HepG2 (cell line): ENCODE data around the gene CDH13. TPM values are rescaled to one million over a fixed set of nuclear protein-coding genes. Genes with fewer than 3 reads are reported as not detected.
A peak's percentile ranks its signal among the peaks of the same experiment; 100 is the strongest.

ENCODE experiments used
- ARNT ChIP-seq: fragments of 450-650 bp; IDR thresholded peaks from 2 replicates; pipeline ENCODE4 v1.6.1; 2017
- CERS6 ChIP-seq: sonication (generic); formaldehyde crosslinking; IDR thresholded peaks from 2 replicates; pipeline ENCODE4 v1.5.0; 2020; ENCODE audit warnings: missing genetic modification reagents
- CREB3 ChIP-seq: sonication (generic); formaldehyde crosslinking; IDR thresholded peaks from 2 replicates; pipeline ENCODE4 v1.5.0; 2020; ENCODE audit warnings: missing genetic modification reagents
- FOXK2 ChIP-seq: fragments of 450-650 bp; IDR thresholded peaks from 2 replicates; pipeline ENCODE4 v1.6.1; 2016
- HOXA7 ChIP-seq: sonication (generic); formaldehyde crosslinking; IDR thresholded peaks from 2 replicates; pipeline ENCODE4 v1.8.1; 2022; ENCODE audit warnings: mild to moderate bottlenecking, missing genetic modification reagents, moderate library complexity
- MEF2D ChIP-seq: sonication (generic); formaldehyde crosslinking; IDR thresholded peaks from 2 replicates; pipeline ENCODE4 v1.5.1; 2020; ENCODE audit warnings: mild to moderate bottlenecking, missing genetic modification reagents
- NBN ChIP-seq: fragments of 450-650 bp; conservative IDR thresholded peaks from 2 replicates; pipeline ENCODE4 v1.6.1; 2017
- PHF20 ChIP-seq: sonication (generic); formaldehyde crosslinking; IDR thresholded peaks from 2 replicates; pipeline ENCODE4 v1.5.0; 2020; ENCODE audit warnings: mild to moderate bottlenecking, missing genetic modification reagents
- SIX1 ChIP-seq: sonication (generic); formaldehyde crosslinking; IDR thresholded peaks from 2 replicates; pipeline ENCODE4 v1.4.0; 2020; ENCODE audit warnings: missing genetic modification reagents, borderline replicate concordance
- SRSF1 ChIP-seq: fragments of 200-400 bp; formaldehyde crosslinking; optimal IDR thresholded peaks from 2 replicates; pipeline ENCODE3; 2017; ENCODE audit warnings: mild to moderate bottlenecking, low read depth, low read length, moderate library complexity
- TBL1XR1 ChIP-seq: fragments of 150-350 bp; IDR thresholded peaks from 2 replicates; pipeline ENCODE4 v1.6.1; 2014; ENCODE audit warnings: borderline replicate concordance, low read length; ENCODE audit not compliant: partially characterized antibody
- TRAFD1 ChIP-seq: sonication (generic); formaldehyde crosslinking; IDR thresholded peaks from 2 replicates; pipeline ENCODE4 v1.5.1; 2020; ENCODE audit warnings: missing genetic modification reagents, mild to moderate bottlenecking, borderline replicate concordance
- TRIM24 ChIP-seq: sonication (generic); formaldehyde crosslinking; IDR thresholded peaks from 2 replicates; pipeline ENCODE4 v1.8.0; 2022; ENCODE audit warnings: mild to moderate bottlenecking, missing genetic modification reagents
- ZBTB3 ChIP-seq: sonication (generic); formaldehyde crosslinking; IDR thresholded peaks from 2 replicates; pipeline ENCODE4 v1.4.0; 2020; ENCODE audit warnings: low read depth, mild to moderate bottlenecking, moderate library complexity, missing genetic modification reagents, borderline replicate concordance
- ZEB1 ChIP-seq: IDR thresholded peaks from 2 replicates; pipeline ENCODE4 v1.6.1; 2012; ENCODE audit warnings: mild to moderate bottlenecking, low read depth, inconsistent platforms; ENCODE audit not compliant: insufficient replicate concordance
- ZMYM3 ChIP-seq: sonication (generic); formaldehyde crosslinking; IDR thresholded peaks from 2 replicates; pipeline ENCODE4 v1.5.1; 2020; ENCODE audit warnings: mild to moderate bottlenecking, missing genetic modification reagents
- ZNF24 ChIP-seq: fragments of 450-650 bp; IDR thresholded peaks from 2 replicates; pipeline ENCODE4 v1.6.1; 2017; ENCODE audit warnings: antibody characterized with exemption, mild to moderate bottlenecking
- ZNF260 ChIP-seq: sonication (generic); formaldehyde crosslinking; IDR thresholded peaks from 2 replicates; pipeline ENCODE4 v1.4.0; 2020; ENCODE audit warnings: missing genetic modification reagents, low read depth, mild to moderate bottlenecking, borderline replicate concordance
- ZNF326 ChIP-seq: sonication (generic); formaldehyde crosslinking; IDR thresholded peaks from 2 replicates; pipeline ENCODE4 v1.4.0; 2020; ENCODE audit warnings: missing genetic modification reagents, borderline replicate concordance
- ZNF331 ChIP-seq: sonication (generic); formaldehyde crosslinking; IDR thresholded peaks from 2 replicates; pipeline ENCODE4 v1.4.0; 2020; ENCODE audit warnings: missing genetic modification reagents
- ZNF7 ChIP-seq: IDR thresholded peaks from 2 replicates; pipeline ENCODE4 v1.6.1; 2016; ENCODE audit warnings: missing biosample characterization, missing genetic modification reagents
- ZNF703 ChIP-seq: sonication (generic); formaldehyde crosslinking; IDR thresholded peaks from 2 replicates; pipeline ENCODE4 v1.5.1; 2020; ENCODE audit warnings: missing genetic modification reagents, mild to moderate bottlenecking, moderate library complexity, borderline replicate concordance
- ZNF766 ChIP-seq: sonication (generic); formaldehyde crosslinking; IDR thresholded peaks from 2 replicates; pipeline ENCODE4 v1.5.0; 2020; ENCODE audit warnings: missing genetic modification reagents, borderline replicate concordance
- ZNF770 ChIP-seq: sonication (generic); formaldehyde crosslinking; IDR thresholded peaks from 2 replicates; pipeline ENCODE4 v1.5.0; 2020; ENCODE audit warnings: mild to moderate bottlenecking, missing genetic modification reagents
- ZSCAN12 ChIP-seq: sonication (generic); formaldehyde crosslinking; IDR thresholded peaks from 2 replicates; pipeline ENCODE4 v1.9.0; 2021; ENCODE audit warnings: mild to moderate bottlenecking, missing genetic modification reagents
- ZSCAN29 ChIP-seq: sonication (generic); formaldehyde crosslinking; conservative IDR thresholded peaks from 2 replicates; pipeline ENCODE4 v1.4.0; 2020; ENCODE audit warnings: mild to moderate bottlenecking, missing genetic modification reagents
- polyA plus RNA-seq, 8 experiments: library from polyadenylated mRNA; depleted of rRNA in 3 of 8; stranded (reverse) in 7 of 8; unstranded in 1 of 8; fragments of >200 nt; fragmentation: Illumina TruSeq in 4 of 8; extraction: Trizol in 4 of 8; gene quantifications; 2 replicates each; pipeline versions ENCODE4 v1.2.1 to v1.2.3, GENCODE V29; 2011 to 2016; ENCODE audit warnings: low read depth in 4 of 8, missing spikeins in 1 of 8, mixed read lengths in 1 of 8; ENCODE audit not compliant: insufficient read depth in 1 of 8
- total RNA-seq, 5 experiments: library from RNA; depleted of rRNA; stranded (reverse); fragments of >200 nt; fragmentation: Illumina TruSeq; extraction: Trizol; gene quantifications; 2 replicates each; pipeline ENCODE4 v1.2.3, GENCODE V29; 2016; ENCODE audit warnings: low read depth in 1 of 5

Gene CDH13
- total and polyA plus RNA-seq, 2 of the 13 experiments (the other 11 are each of a cell fraction or from before 2014, with no cell fraction given), result not detected

- no peak for TF ChIP-seq ZNF770 (CRISPR knock-in tag)
- no peak for TF ChIP-seq HOXA7 (CRISPR knock-in tag)
- TF ChIP-seq ZEB1, result no peak
- TF ChIP-seq TBL1XR1, result peak; percentile 62
- no peak for TF ChIP-seq MEF2D (CRISPR knock-in tag)
- no peak for TF ChIP-seq ZSCAN29
- no peak for TF ChIP-seq TRIM24 (CRISPR knock-in tag)
- no peak for TF ChIP-seq ZNF7 (CRISPR knock-in tag)
- no peak; the same call in 1 of the 2 replicates for TF ChIP-seq SIX1 (CRISPR knock-in tag)
- TF ChIP-seq ZSCAN12 (CRISPR knock-in tag), result no peak; the same call in 1 of the 2 replicates
- TF ChIP-seq TRAFD1 (CRISPR knock-in tag), result no peak
- no peak for TF ChIP-seq ZNF326 (CRISPR knock-in tag)
- TF ChIP-seq ARNT, result no peak
- peak; percentile 73 for TF ChIP-seq SRSF1
- TF ChIP-seq ZNF703 (CRISPR knock-in tag), result no peak
- no peak for TF ChIP-seq CERS6 (CRISPR knock-in tag)
- TF ChIP-seq FOXK2, result no peak
- TF ChIP-seq ZNF331, result peak; percentile 75; the same call in 1 of the 2 replicates
- TF ChIP-seq ZNF24, result no peak
- TF ChIP-seq ZNF260, result 0 out of 2 replicates have a peak, but pooled peaks have one; percentile 5
- TF ChIP-seq ZBTB3 (CRISPR knock-in tag), result no peak
- no peak for TF ChIP-seq NBN
- TF ChIP-seq ZNF766 (CRISPR knock-in tag), result no peak; the same call in 1 of the 2 replicates
- no peak for TF ChIP-seq ZMYM3
- peak; percentile 88 for TF ChIP-seq PHF20
- TF ChIP-seq CREB3 (CRISPR knock-in tag), result 0 out of 2 replicates have a peak, but pooled peaks have one; percentile 66
These were observed 1181.2 kb downstream of the CDH13 start, which contains the start of gene HSBP1 (continued) for GRCh38 chr16:83807710-83808572.
